ENCODE measurements around the gene APOB. TPM values are rescaled to one million over a fixed set of nuclear protein-coding genes. Genes with fewer than 3 reads are reported as not detected.
A peak's percentile ranks its signal among the peaks of the same experiment; 100 is the strongest.

Gene APOB
- total and polyA plus RNA-seq, 2 of the 13 experiments (the other 11 are each of a cell fraction or from before 2014, with no cell fraction given): 1,569 to 2,515 TPM

DNA sequence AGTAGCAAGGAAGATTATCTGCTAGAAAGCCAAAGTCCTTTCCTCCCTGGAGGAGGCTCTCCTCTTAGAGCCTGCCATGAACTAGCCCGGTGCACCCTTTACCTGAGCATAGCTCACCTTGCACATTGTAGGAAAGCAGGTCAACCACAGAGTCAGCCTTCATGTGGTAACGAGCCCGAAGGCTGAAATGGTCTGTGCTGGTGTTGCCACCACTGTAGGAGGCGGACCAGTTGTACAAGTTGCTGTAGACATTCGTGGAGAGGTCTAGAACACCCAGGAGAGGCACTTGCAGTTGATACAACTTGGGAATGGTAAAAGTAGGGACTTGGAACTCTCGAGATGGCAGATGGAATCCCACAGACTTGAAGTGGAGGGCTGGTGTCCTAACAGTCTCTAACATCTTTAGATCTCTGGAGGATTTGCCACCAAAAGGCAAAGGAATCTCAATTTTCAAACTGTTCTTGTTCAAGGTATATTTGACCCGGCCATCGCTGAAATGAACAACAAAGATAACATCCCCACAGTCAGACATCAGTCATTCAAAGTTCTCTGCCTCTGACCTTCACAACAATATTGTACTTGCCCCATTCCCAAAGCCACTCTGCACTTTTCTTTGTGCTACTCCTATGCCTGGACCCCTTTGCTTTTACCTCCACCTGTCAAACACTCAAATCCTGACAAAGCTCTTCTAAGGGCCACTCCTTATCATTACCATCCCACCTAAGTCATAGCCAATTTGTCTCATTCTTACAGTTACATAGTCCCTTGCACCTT is 30.6 kb downstream of the APOB start (continued):
- TF ChIP-seq, protein P1, sequence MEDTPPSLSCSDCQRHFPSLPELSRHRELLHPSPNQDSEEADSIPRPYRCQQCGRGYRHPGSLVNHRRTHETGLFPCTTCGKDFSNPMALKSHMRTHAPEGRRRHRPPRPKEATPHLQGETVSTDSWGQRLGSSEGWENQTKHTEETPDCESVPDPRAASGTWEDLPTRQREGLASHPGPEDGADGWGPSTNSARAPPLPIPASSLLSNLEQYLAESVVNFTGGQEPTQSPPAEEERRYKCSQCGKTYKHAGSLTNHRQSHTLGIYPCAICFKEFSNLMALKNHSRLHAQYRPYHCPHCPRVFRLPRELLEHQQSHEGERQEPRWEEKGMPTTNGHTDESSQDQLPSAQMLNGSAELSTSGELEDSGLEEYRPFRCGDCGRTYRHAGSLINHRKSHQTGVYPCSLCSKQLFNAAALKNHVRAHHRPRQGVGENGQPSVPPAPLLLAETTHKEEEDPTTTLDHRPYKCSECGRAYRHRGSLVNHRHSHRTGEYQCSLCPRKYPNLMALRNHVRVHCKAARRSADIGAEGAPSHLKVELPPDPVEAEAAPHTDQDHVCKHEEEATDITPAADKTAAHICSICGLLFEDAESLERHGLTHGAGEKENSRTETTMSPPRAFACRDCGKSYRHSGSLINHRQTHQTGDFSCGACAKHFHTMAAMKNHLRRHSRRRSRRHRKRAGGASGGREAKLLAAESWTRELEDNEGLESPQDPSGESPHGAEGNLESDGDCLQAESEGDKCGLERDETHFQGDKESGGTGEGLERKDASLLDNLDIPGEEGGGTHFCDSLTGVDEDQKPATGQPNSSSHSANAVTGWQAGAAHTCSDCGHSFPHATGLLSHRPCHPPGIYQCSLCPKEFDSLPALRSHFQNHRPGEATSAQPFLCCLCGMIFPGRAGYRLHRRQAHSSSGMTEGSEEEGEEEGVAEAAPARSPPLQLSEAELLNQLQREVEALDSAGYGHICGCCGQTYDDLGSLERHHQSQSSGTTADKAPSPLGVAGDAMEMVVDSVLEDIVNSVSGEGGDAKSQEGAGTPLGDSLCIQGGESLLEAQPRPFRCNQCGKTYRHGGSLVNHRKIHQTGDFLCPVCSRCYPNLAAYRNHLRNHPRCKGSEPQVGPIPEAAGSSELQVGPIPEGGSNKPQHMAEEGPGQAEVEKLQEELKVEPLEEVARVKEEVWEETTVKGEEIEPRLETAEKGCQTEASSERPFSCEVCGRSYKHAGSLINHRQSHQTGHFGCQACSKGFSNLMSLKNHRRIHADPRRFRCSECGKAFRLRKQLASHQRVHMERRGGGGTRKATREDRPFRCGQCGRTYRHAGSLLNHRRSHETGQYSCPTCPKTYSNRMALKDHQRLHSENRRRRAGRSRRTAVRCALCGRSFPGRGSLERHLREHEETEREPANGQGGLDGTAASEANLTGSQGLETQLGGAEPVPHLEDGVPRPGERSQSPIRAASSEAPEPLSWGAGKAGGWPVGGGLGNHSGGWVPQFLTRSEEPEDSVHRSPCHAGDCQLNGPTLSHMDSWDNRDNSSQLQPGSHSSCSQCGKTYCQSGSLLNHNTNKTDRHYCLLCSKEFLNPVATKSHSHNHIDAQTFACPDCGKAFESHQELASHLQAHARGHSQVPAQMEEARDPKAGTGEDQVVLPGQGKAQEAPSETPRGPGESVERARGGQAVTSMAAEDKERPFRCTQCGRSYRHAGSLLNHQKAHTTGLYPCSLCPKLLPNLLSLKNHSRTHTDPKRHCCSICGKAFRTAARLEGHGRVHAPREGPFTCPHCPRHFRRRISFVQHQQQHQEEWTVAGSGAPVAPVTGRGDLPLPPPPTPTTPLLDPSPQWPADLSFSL (CRISPR knock-in tag; IDR thresholded peaks at IDR 0.05): no peak
- TF ChIP-seq SP4 (CRISPR knock-in tag; IDR thresholded peaks at IDR 0.05): peak; percentile 47; the same call in 1 of the 2 replicates
- TF ChIP-seq NRL (CRISPR knock-in tag; IDR thresholded peaks at IDR 0.05; ENCODE audit: borderline replicate concordance): no peak
- TF ChIP-seq RARG (CRISPR knock-in tag; IDR thresholded peaks at IDR 0.05; ENCODE audit: low read depth): no peak
- no peak for TF ChIP-seq SUZ12 (IDR thresholded peaks at IDR 0.05; ENCODE audit: low read depth, low read length)
- TF ChIP-seq, protein P2, sequence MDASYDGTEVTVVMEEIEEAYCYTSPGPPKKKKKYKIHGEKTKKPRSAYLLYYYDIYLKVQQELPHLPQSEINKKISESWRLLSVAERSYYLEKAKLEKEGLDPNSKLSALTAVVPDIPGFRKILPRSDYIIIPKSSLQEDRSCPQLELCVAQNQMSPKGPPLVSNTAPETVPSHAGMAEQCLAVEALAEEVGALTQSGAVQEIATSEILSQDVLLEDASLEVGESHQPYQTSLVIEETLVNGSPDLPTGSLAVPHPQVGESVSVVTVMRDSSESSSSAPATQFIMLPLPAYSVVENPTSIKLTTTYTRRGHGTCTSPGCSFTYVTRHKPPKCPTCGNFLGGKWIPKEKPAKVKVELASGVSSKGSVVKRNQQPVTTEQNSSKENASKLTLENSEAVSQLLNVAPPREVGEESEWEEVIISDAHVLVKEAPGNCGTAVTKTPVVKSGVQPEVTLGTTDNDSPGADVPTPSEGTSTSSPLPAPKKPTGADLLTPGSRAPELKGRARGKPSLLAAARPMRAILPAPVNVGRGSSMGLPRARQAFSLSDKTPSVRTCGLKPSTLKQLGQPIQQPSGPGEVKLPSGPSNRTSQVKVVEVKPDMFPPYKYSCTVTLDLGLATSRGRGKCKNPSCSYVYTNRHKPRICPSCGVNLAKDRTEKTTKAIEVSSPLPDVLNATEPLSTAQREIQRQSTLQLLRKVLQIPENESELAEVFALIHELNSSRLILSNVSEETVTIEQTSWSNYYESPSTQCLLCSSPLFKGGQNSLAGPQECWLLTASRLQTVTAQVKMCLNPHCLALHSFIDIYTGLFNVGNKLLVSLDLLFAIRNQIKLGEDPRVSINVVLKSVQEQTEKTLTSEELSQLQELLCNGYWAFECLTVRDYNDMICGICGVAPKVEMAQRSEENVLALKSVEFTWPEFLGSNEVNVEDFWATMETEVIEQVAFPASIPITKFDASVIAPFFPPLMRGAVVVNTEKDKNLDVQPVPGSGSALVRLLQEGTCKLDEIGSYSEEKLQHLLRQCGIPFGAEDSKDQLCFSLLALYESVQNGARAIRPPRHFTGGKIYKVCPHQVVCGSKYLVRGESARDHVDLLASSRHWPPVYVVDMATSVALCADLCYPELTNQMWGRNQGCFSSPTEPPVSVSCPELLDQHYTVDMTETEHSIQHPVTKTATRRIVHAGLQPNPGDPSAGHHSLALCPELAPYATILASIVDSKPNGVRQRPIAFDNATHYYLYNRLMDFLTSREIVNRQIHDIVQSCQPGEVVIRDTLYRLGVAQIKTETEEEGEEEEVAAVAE (CRISPR knock-in tag; IDR thresholded peaks at IDR 0.05; ENCODE audit: borderline replicate concordance): no peak
- TF ChIP-seq RFXAP (CRISPR knock-in tag; IDR thresholded peaks at IDR 0.05; ENCODE audit: borderline replicate concordance): 0 out of 2 replicates have a peak, but pooled peaks have one; percentile 42
- TF ChIP-seq, protein P3, sequence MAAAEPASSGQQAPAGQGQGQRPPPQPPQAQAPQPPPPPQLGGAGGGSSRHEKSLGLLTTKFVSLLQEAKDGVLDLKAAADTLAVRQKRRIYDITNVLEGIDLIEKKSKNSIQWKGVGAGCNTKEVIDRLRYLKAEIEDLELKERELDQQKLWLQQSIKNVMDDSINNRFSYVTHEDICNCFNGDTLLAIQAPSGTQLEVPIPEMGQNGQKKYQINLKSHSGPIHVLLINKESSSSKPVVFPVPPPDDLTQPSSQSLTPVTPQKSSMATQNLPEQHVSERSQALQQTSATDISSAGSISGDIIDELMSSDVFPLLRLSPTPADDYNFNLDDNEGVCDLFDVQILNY (CRISPR knock-in tag; conservative IDR thresholded peaks at IDR 0.05): no peak
- peak; percentile 62; the same call in 1 of the 2 replicates for TF ChIP-seq ZNF253 (CRISPR knock-in tag; IDR thresholded peaks at IDR 0.05; ENCODE audit: borderline replicate concordance)
- TF ChIP-seq, protein P4, sequence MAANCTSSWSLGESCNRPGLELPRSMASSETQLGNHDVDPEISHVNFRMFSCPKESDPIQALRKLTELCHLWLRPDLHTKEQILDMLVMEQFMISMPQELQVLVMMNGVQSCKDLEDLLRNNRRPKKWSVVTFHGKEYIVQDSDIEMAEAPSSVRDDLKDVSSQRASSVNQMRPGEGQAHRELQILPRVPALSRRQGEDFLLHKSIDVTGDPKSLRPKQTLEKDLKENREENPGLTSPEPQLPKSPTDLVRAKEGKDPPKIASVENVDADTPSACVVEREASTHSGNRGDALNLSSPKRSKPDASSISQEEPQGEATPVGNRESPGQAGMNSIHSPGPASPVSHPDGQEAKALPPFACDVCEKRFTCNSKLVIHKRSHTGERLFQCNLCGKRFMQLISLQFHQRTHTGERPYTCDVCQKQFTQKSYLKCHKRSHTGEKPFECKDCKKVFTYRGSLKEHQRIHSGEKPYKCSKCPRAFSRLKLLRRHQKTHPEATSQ (CRISPR knock-in tag; IDR thresholded peaks at IDR 0.05; ENCODE audit: borderline replicate concordance): 0 out of 2 replicates have a peak, but pooled peaks have one; percentile 22
- 0 out of 2 replicates have a peak, but pooled peaks have one; percentile 38 for TF ChIP-seq HOXD1 (CRISPR knock-in tag; IDR thresholded peaks at IDR 0.05)
- no peak for TF ChIP-seq AGO1 (IDR thresholded peaks at IDR 0.05; ENCODE audit: low read depth, low read length, poor library complexity, severe bottlenecking)
- TF ChIP-seq ZNF777 (CRISPR knock-in tag; IDR thresholded peaks at IDR 0.05): peak; percentile 50; the same call in 1 of the 2 replicates
- TF ChIP-seq IRX3 (CRISPR knock-in tag; IDR thresholded peaks at IDR 0.05; ENCODE audit: borderline replicate concordance, low read depth): 0 out of 2 replicates have a peak, but pooled peaks have one; percentile 38

All from HepG2 (cell line).